Activated CD8-positive, alpha-beta T cell treated with anti-CD3 and anti-CD28 coated beads for 36 hours (primary cell): ENCODE measurements around the gene FOXE1. TPM values are rescaled to one million over a fixed set of nuclear protein-coding genes. Genes with fewer than 3 reads are reported as not detected.

Source experiments
- ATAC-seq: fragments of 200-7000 bp; cut with Tn5 transposase; one replicate; pipeline ENCODE4 v1.10.0; 2021; ENCODE audit warnings: mild to moderate bottlenecking, moderate library complexity
- CTCF ChIA-PET: fragments of 350-600 bp; sonication (Branson Sonifier 250); formaldehyde crosslinking; loops from one replicate; lab custom pipeline; 2021; ENCODE audit warnings: antibody characterized with exemption; lab: Charles Lee
- POLR2A ChIA-PET: fragments of 350-600 bp; sonication (Branson Sonifier 250); formaldehyde crosslinking; loops from one replicate; lab custom pipeline; 2021; ENCODE audit warnings: antibody characterized with exemption; lab: Charles Lee
- DNase-seq: peaks from one replicate; pipeline ENCODE4 v3.0.0-alpha.2; 2020
- H3K27ac Mint-ChIP-seq: one replicate; pipeline ENCODE4 v1.8.0; 2021; ENCODE audit warnings: mild to moderate bottlenecking, mixed read lengths
- H3K27me3 Mint-ChIP-seq: one replicate; pipeline ENCODE4 v1.8.0; 2021; ENCODE audit warnings: mixed read lengths
- H3K36me3 Mint-ChIP-seq: one replicate; pipeline ENCODE4 v1.8.0; 2021; ENCODE audit warnings: low read depth, mixed read lengths
- H3K4me1 Mint-ChIP-seq: one replicate; pipeline ENCODE4 v1.8.0; 2021; ENCODE audit warnings: low read depth, mixed read lengths
- H3K4me3 Mint-ChIP-seq: one replicate; pipeline ENCODE4 v1.8.0; 2021; ENCODE audit warnings: mild to moderate bottlenecking, moderate library complexity, mixed read lengths
- H3K9me3 Mint-ChIP-seq: one replicate; pipeline ENCODE4 v1.8.0; 2021; ENCODE audit warnings: mixed read lengths
- CTCF ChIP-seq: fragments of 200-600 bp; IDR thresholded peaks from one replicate; pipeline ENCODE4 v1.8.0; 2022; ENCODE audit warnings: antibody characterized with exemption, mild to moderate bottlenecking
- intact Hi-C: fragments of 100-400 bp; cut with micrococcal nuclease; formaldehyde crosslinking; loops from one replicate; pipeline ENCODE4 v1.10.0; 2022
- total RNA-seq, 2 experiments: library from RNA; stranded (reverse); gene quantifications; one replicate each; pipeline ENCODE4 v1.2.3, GENCODE V29; 2021

The FOXE1 gene
- total RNA-seq, 2 experiments from 2014 or later, result 0.09 TPM; not detected in 1

GRCh38 chr9:97850746-97851445 is 2.1 kb upstream of the FOXE1 start:
- ChIA-PET POLR2A (interaction anchor here (0.9 to 1.6 kb wide), 3 partner anchors 14 to 40 kb away, joined by 3 read pairs; no protein-coding TSS in a partner anchor), CTCF (interaction anchor here (1.2 to 1.4 kb wide), 2 partner anchors 40 to 42 kb away, joined by 3 to 4 read pairs; no protein-coding TSS in a partner anchor)
- no peaks in the 10 kb centered on the region for H3K9me3 Mint-ChIP-seq
- peaks cover 26% of the 10 kb centered on the region for H3K4me1 Mint-ChIP-seq
- H3K27ac Mint-ChIP-seq, result no peak overlapping the region
- no peak overlapping the region for H3K4me3 Mint-ChIP-seq
- no peak for TF ChIP-seq CTCF
- no peak for DNase-seq
- ATAC-seq, result no peak
- intact Hi-C loops, result no loop called here
- H3K36me3 Mint-ChIP-seq, result peaks cover 2% of the 10 kb centered on the region
- peaks cover 80% of the 10 kb centered on the region for H3K27me3 Mint-ChIP-seq

- Mint-ChIP-seq H3K4me3 (no peak overlapping the region), H3K4me1 (peaks cover 26% of the 10 kb centered on the region), H3K9me3 (no peaks in the 10 kb centered on the region), H3K36me3 (peaks cover 2% of the 10 kb centered on the region), H3K27ac (no peak overlapping the region), H3K27me3 (peaks cover 79% of the 10 kb centered on the region)
- ATAC-seq (no peak), DNase-seq (no peak)
- intact Hi-C loops, result no loop called here
- TF ChIP-seq CTCF, result no peak
- ChIA-PET CTCF (interaction anchor here (1.2 to 1.4 kb wide), 2 partner anchors 39 to 41 kb away, joined by 3 to 4 read pairs; no protein-coding TSS in a partner anchor), POLR2A (interaction anchor here (1.0 kb wide), 1 partner anchor 19 kb away, joined by 3 read pairs; no protein-coding TSS in a partner anchor)
Observed at GRCh38 chr9:97851446-97851883, 1.6 kb upstream of the FOXE1 start.

GRCh38 chr9:97852001-97852398 is 1.0 kb upstream of the FOXE1 start:
- peak overlapping the region; percentile 17 for H3K4me3 Mint-ChIP-seq
- ChIA-PET CTCF (interaction anchor here (1.2 to 1.4 kb wide), 2 partner anchors 38 to 41 kb away, joined by 3 to 4 read pairs; no protein-coding TSS in a partner anchor), POLR2A (interaction anchor here (1.0 kb wide), 1 partner anchor 20 kb away, joined by 3 read pairs; no protein-coding TSS in a partner anchor)
- no peak overlapping the region for H3K27ac Mint-ChIP-seq
- peaks cover 26% of the 10 kb centered on the region for H3K4me1 Mint-ChIP-seq
- TF ChIP-seq CTCF, result no peak
- ATAC-seq (no peak), DNase-seq (no peak)
- H3K36me3 Mint-ChIP-seq, result peaks cover 2% of the 10 kb centered on the region
- H3K27me3 Mint-ChIP-seq, result peaks cover 80% of the 10 kb centered on the region
- H3K9me3 Mint-ChIP-seq, result no peaks in the 10 kb centered on the region
- intact Hi-C loops, result no loop called here

DNA sequence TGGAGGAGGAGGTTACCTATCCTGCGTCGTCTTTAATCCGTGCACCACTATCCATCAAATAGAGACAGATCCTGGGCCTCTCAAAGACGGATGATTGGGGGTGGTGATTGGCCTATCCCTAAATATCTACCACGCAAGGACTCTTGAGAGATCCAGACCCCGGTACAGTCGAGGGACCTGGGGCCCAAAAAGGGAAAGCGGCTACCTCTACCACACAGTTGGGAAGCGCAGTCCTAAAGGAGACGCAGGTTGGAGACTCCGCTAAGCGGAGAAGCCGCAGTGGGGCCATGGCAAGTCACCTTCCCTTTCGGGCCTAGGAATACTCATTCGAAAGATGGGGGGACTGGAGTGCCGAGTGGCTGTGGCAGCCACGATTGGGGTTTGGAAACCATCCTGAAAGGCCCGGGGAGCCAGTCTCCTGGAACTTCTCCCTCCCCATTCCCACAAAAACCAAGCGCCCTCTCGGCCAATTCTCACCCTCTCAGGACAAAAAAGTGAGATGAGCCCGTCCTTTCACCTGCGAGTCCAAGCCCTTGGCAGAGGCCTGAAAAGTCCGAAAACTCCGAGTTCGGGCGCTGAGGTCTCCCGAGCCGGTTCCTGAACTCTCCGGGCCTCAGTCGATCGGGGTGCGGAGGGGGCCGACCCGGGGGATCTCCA is 499 bp upstream of the FOXE1 start:
- peaks cover 80% of the 10 kb centered on the region for H3K27me3 Mint-ChIP-seq
- DNase-seq, result no peak
- peaks cover 27% of the 10 kb centered on the region for H3K4me1 Mint-ChIP-seq
- no peak for TF ChIP-seq CTCF
- peak overlapping the region; percentile 17 for H3K4me3 Mint-ChIP-seq
- no peak for ATAC-seq
- intact Hi-C loops, result no loop called here
- POLR2A ChIA-PET, result no interaction called here
- peaks cover 2% of the 10 kb centered on the region for H3K36me3 Mint-ChIP-seq
- CTCF ChIA-PET, result no interaction called here
- no peak overlapping the region for H3K27ac Mint-ChIP-seq
- H3K9me3 Mint-ChIP-seq, result no peaks in the 10 kb centered on the region
